Endometrial microvascular endothelial cells (primary cell): Measurements from ENCODE around the gene SLC39A11. TPM values are rescaled to one million over a fixed set of nuclear protein-coding genes. Genes with fewer than 3 reads are reported as not detected.

Source experiments
- in situ Hi-C: cut with HindIII; loops from 2 replicates; pipeline ENCODE4 v1.10.0; 2017; ENCODE audit warnings: low sequenced_read_pairs, low pct_unique_long_range_greater_than_20kb; ENCODE audit errors: inconsistent ontology term
- total RNA-seq: library from RNA; depleted of rRNA; stranded (reverse); fragments of >200 nt; gene quantifications from one replicate; pipeline ENCODE4 v1.2.3, GENCODE V29; 2015; ENCODE audit errors: inconsistent ontology term

The SLC39A11 gene
- total RNA-seq, 1 donor from 2014 or later, result 11.8 TPM

DNA sequence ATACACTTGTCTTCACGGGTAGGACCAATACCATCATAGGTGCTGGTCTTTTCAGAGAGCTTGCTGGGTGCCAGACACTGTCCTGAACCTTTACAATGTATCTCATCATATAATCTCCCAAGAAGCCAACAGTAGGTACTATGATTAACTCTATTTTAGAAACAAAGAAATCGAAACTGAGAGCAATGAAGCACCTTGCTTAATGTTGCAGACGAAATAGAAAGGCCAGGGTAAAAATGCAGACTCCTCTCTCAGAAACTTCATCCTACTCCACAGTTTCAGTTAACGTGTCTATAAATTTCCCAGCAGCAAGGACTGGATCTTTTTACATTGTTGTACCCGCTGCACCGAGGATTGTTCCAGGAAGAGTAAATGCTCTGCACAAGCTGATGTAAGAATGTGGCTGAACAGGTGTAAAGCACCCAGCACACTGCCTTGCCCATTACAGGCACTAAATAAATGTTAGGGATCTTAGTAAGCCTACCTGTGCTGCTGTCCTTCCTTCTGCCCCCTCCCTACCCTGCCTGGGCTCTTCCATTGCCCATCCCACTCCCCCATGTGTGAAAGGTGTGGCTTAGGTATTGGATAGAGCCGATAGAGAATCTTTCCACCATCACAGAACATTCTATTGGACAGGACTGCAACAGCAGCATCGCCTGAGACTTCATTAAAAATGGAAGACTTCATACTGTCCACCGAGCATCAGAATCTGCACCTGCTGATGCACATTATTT is 495.0 kb downstream of the SLC39A11 start:
- in situ Hi-C loops, result no loop called here

Other genes starting within 250 kb of the SLC39A11 start
- gene SSTR2, start 72.3 kb upstream of the SLC39A11 start, total RNA-seq, result not detected
- 32.5 TPM for gene COG1, start 100.4 kb upstream of the SLC39A11 start, total RNA-seq
- gene CPSF4L, start 169.2 kb upstream of the SLC39A11 start, total RNA-seq, result not detected
- 40.3 TPM for gene CDC42EP4, start 219.3 kb upstream of the SLC39A11 start, total RNA-seq